Stomach (tissue), 9 donors: ENCODE measurements around the gene SLC51A. TPM values are rescaled to one million over a fixed set of nuclear protein-coding genes. Genes with fewer than 3 reads are reported as not detected.

ENCODE experiments used
- DNase-seq, 2 donors: peaks; one replicate each; pipeline versions ENCODE4 v3.0.0 to v3.0.0-alpha.2; 2013 to 2019
- H3K27ac ChIP-seq, 5 donors: fragments of 200-600 bp in 4 of 5; sonication (generic) in 4 of 5; one replicate each; pipeline ENCODE4 v1.5.1; 2013 to 2019; ENCODE audit warnings: mild to moderate bottlenecking in 1 of 5, moderate library complexity in 1 of 5
- H3K27me3 ChIP-seq, 3 donors: fragments of 200-600 bp; sonication (generic); one replicate each; pipeline ENCODE4 v1.5.1; 2017 to 2019; ENCODE audit warnings: mixed run types in 1 of 3
- H3K36me3 ChIP-seq, 4 donors: fragments of 200-600 bp; sonication (generic); 1 replicate in 3 of 4; 2 replicates in 1 of 4; pipeline ENCODE4 v1.5.1; 2016 to 2019
- H3K4me1 ChIP-seq, 4 donors: fragments of 200-600 bp; sonication (generic); one replicate each; pipeline ENCODE4 v1.5.1; 2016 to 2019
- H3K4me3 ChIP-seq, 4 donors: fragments of 200-600 bp; sonication (generic) in 3 of 4; one replicate each; pipeline ENCODE4 v1.5.1; 2016 to 2019; ENCODE audit warnings: mild to moderate bottlenecking in 1 of 4
- H3K9me3 ChIP-seq, 4 donors: fragments of 200-600 bp; sonication (generic); one replicate each; pipeline ENCODE4 v1.5.1; 2016 to 2019
- CTCF ChIP-seq, 7 experiments: fragments of 450-650 bp in 4 of 7; fragments of 200-600 bp in 3 of 7; sonication (generic) in 3 of 7; IDR thresholded peaks; one replicate each; pipeline ENCODE4 v1.5.1; 2016 to 2019; ENCODE audit warnings: antibody characterized with exemption in 7 of 7, control low read depth in 2 of 7, mild to moderate bottlenecking in 1 of 7
- EP300 ChIP-seq: sonication (generic); formaldehyde crosslinking; IDR thresholded peaks from one replicate; pipeline ENCODE4 v1.6.1; 2017; ENCODE audit warnings: antibody characterized with exemption
- POLR2A ChIP-seq, 4 donors: fragments of 450-650 bp; IDR thresholded peaks; one replicate each; pipeline ENCODE4 v1.6.1; 2016; ENCODE audit warnings: antibody characterized with exemption in 4 of 4, control low read depth in 2 of 4, mild to moderate bottlenecking in 1 of 4, moderate library complexity in 1 of 4
- POLR2AphosphoS5 ChIP-seq, 3 donors: sonication (generic); formaldehyde crosslinking; IDR thresholded peaks; one replicate each; pipeline ENCODE4 v1.6.1; 2016; ENCODE audit warnings: antibody characterized with exemption in 3 of 3
- WGBS, 5 donors: extraction: QIAGEN DNeasy Blood & Tissue Kit in 3 of 5; methylation state at CpG; one replicate each; pipeline versions ENCODE4 v1.1.5 to v1.1.7; 2013 to 2018; 5-methylcytosine and 5-hydroxymethylcytosine counted together
- intact Hi-C: fragments of 100-400 bp; cut with DNase I; formaldehyde crosslinking; loops from one replicate; pipeline ENCODE4 v1.15.1; 2023; ENCODE audit warnings: low total_unique reads
- polyA plus RNA-seq, 3 donors: library from polyadenylated mRNA; stranded (reverse); fragments of 200-250 nt; gene quantifications; one replicate each; pipeline ENCODE4 v1.2.3, GENCODE V29; 2013
- total RNA-seq, 5 donors: library from RNA; depleted of rRNA; stranded (reverse); fragments of >200 nt; gene quantifications; one replicate each; pipeline versions ENCODE4 v1.1.0 to v1.2.3, GENCODE V29; 2014 to 2016
- donor health status: healthy with polysubstance abuse.
- donor health status: Bipolar disorder and iron deficiency.
- donor health status: healthy.

Gene SLC51A
- total and polyA plus RNA-seq, 8 donors: 0.43 to 0.92 TPM; not detected in 6

DNA sequence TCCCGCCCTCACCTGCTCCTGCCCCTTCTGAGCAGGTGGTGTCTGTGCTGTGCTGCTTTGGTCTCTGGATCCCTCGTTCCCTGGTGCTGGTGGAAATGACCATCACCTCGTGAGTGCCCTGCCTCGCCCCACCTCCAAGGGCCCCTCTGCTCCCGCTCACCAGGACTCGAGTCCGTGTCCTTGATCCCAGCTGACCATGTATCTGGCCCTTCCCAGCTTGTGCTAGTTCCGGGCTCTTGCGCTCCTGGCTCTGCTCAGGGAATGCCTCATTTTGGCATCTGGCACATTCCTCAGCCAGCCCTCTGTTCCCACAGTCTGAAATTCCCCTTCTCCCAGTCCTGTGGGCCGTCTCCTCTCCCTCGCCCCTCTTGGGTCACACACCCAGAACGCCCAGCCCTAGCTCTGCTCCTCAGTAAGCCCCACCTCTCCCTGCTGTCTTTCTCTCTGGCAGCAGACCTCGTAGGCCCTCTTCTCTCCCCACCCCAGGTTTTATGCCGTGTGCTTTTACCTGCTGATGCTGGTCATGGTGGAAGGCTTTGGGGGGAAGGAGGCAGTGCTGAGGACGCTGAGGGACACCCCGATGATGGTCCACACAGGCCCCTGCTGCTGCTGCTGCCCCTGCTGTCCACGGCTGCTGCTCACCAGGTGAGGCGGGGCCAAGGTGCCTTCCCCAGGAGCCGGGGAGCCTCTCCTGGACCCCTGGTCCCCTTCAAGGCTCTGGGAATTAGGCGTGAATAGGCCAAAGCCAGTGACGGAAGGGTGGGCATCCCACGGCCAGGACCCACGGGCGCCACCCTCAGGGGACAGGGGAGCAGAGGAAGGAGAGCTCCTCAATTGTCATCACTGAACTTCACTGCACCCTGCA lies 11.5 kb downstream of the SLC51A start:
- no peak for TF ChIP-seq CTCF (IDR thresholded peaks at IDR 0.05)
- no peak for TF ChIP-seq POLR2AphosphoS5 (IDR thresholded peaks at IDR 0.05)
- TF ChIP-seq POLR2A (IDR thresholded peaks at IDR 0.05): no peak
- TF ChIP-seq EP300: no peak
- Histone ChIP-seq H3K9me3 (no peaks in the 10 kb centered on the region), H3K27me3 (peaks cover 0 to 10% (median 0%) of the 10 kb centered on the region in 3 donors), H3K27ac (no peak overlapping the region), H3K4me1 (peaks cover 0 to 5% (median 2%) of the 10 kb centered on the region in 4 donors), H3K36me3 (peaks cover 0 to 4% (median 0%) of the 10 kb centered on the region in 4 donors), H3K4me3 (no peak overlapping the region)
- peak in 1 of 2 donors; percentile 34 for DNase-seq
- WGBS, 5 donors: 47 to 56% (median 51%) methylated on average over 24 of the region's 24 CpGs
- intact Hi-C loops: no loop called here

- Histone ChIP-seq H3K4me1 (no peaks in the 10 kb centered on the region), H3K27ac (no peak overlapping the region), H3K36me3 (peaks cover under 1 to 36% (median 12%) of the 10 kb centered on the region in 4 donors), H3K9me3 (no peaks in the 10 kb centered on the region), H3K4me3 (no peak overlapping the region), H3K27me3 (peaks cover 0 to 4% (median 0%) of the 10 kb centered on the region in 3 donors)
- 92 to 95% (median 93%) methylated on average over 12 of the region's 12 CpGs for WGBS, 5 donors
- intact Hi-C loops: no loop called here
- no peak for DNase-seq
- TF ChIP-seq POLR2A (IDR thresholded peaks at IDR 0.05) (no peak), POLR2AphosphoS5 (IDR thresholded peaks at IDR 0.05) (no peak), CTCF (IDR thresholded peaks at IDR 0.05) (no peak), EP300 (no peak)
These were observed 16.0 kb downstream of the SLC51A start for GRCh38 chr3:196232154-196232881.

DNA sequence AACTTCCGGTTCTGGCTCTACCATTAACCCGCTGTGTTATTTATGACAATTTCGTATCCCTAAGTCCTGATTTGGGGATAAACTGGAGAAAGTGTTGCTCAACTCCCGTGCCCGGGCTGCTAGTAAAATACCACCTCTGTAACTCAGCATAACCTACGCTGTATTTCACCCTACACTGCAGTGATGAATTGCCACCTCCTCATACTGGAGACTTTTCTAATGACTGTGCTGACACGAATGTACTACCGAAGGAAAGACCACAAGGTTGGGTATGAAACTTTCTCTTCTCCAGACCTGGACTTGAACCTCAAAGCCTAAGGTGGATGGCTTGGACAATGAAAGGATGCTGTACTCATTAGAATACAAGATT lies 16.5 kb downstream of the SLC51A start:
- H3K36me3 ChIP-seq: peaks cover 6 to 42% (median 17%) of the 10 kb centered on the region in 4 donors
- no peak overlapping the region for H3K27ac ChIP-seq
- 66 to 88% (median 87%) methylated on average over 8 of the region's 8 CpGs for WGBS, 5 donors
- no peak overlapping the region for H3K4me3 ChIP-seq
- no peak for TF ChIP-seq CTCF (IDR thresholded peaks at IDR 0.05)
- no peak for TF ChIP-seq EP300
- TF ChIP-seq POLR2AphosphoS5 (IDR thresholded peaks at IDR 0.05): no peak
- TF ChIP-seq POLR2A (IDR thresholded peaks at IDR 0.05): no peak
- no peaks in the 10 kb centered on the region for H3K27me3 ChIP-seq
- no peaks in the 10 kb centered on the region for H3K4me1 ChIP-seq
- no peaks in the 10 kb centered on the region for H3K9me3 ChIP-seq
- DNase-seq: no peak
- intact Hi-C loops: no loop called here

DNA sequence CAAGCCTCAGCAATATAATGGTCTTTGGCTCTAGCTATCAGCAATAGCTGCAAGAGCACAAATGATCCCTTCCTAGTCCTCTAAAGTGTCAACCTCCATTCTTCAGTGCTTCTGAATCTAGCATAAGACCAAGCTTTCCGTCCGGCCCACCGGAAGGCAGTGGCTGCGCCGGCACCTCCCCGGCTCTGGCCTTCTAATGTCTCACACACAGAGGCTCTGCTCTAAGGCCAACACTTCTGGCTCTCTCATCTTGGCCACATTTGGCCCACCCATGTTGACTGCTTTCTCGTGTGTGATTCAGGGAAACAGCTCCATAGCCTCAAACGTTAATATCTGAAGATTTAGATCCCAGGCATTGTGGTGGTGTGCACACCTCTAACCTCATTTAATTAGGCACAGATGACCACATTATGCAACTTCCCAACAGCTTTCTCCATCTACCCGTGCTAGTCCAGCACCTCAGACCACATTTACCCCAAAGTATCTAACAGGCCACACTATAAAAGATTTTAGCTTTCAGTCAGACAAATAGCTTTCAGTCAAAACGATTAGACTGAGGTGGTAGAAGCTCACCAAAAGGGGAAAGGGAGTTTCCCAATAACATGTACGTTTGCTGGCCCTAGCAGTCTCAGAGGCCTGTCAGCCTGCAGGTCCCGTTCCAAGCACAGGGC lies 19.3 kb downstream of the SLC51A start:
- WGBS, 5 donors: 74 to 84% (median 79%) methylated on average over 12 of the region's 12 CpGs
- H3K27ac ChIP-seq: no peak overlapping the region

More for the DNA sequence above, 19.3 kb downstream of the SLC51A start:
- DNase-seq: no peak
- Histone ChIP-seq H3K9me3 (no peaks in the 10 kb centered on the region), H3K4me3 (no peak overlapping the region), H3K4me1 (no peaks in the 10 kb centered on the region), H3K27me3 (no peaks in the 10 kb centered on the region), H3K36me3 (peaks cover 27 to 69% (median 45%) of the 10 kb centered on the region in 4 donors)
- TF ChIP-seq CTCF (IDR thresholded peaks at IDR 0.05) (no peak), EP300 (no peak), POLR2AphosphoS5 (IDR thresholded peaks at IDR 0.05) (no peak), POLR2A (IDR thresholded peaks at IDR 0.05) (no peak)
- intact Hi-C loops: no loop called here
